A673 (cell line): ENCODE measurements around the gene TMEM178B.

Experiments
- EZH2 ChIP-seq: fragments of 200-600 bp; sonication (generic); IDR thresholded peaks from 2 replicates; pipeline ENCODE4 v1.6.1; 2017; ENCODE audit warnings: borderline replicate concordance, low read depth, mild to moderate bottlenecking, mixed read lengths, antibody characterized with exemption, low read length; ENCODE audit not compliant: poor library complexity, severe bottlenecking
- TF ChIP-seq, protein P1 (sequence below): fragments of 300-800, 200-600 bp; sonication (generic); conservative IDR thresholded peaks from 2 replicates; pipeline ENCODE4 v1.5.1; 2017; ENCODE audit warnings: low read depth, mild to moderate bottlenecking, antibody characterized with exemption, low read length, moderate library complexity, mixed read lengths

DNA sequence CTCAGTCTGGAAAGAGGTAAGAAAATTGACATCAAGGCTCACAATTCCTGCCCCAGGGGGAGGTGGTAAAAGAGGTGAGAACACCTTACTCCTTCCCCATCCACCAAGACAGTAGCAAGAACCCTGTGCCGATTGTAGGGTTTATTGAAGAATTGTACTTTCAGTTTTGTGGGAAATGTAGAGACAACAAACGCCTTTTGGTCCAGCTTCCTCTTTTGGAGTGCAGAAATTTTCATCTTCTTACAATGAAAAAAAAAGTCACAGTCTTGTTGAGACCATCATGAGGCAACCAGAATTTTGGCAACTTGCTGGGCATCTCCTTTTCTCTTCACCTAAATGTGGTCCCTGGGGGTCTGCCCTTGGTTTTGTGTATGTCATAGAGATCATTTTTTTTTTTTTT lies 217.7 kb downstream of the TMEM178B start:
- TF ChIP-seq, protein P1, sequence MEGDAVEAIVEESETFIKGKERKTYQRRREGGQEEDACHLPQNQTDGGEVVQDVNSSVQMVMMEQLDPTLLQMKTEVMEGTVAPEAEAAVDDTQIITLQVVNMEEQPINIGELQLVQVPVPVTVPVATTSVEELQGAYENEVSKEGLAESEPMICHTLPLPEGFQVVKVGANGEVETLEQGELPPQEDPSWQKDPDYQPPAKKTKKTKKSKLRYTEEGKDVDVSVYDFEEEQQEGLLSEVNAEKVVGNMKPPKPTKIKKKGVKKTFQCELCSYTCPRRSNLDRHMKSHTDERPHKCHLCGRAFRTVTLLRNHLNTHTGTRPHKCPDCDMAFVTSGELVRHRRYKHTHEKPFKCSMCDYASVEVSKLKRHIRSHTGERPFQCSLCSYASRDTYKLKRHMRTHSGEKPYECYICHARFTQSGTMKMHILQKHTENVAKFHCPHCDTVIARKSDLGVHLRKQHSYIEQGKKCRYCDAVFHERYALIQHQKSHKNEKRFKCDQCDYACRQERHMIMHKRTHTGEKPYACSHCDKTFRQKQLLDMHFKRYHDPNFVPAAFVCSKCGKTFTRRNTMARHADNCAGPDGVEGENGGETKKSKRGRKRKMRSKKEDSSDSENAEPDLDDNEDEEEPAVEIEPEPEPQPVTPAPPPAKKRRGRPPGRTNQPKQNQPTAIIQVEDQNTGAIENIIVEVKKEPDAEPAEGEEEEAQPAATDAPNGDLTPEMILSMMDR, result no peak
- TF ChIP-seq EZH2, result no peak
